Subcutaneous abdominal adipose tissue (tissue), 5 donors: ENCODE measurements around the gene PRR33.

Experiments used
- H3K27ac ChIP-seq: one replicate; pipeline ENCODE4 v1.7.0; 2013; ENCODE audit warnings: low read depth, mild to moderate bottlenecking, inconsistent platforms, low read length, moderate library complexity
- H3K27me3 ChIP-seq, 5 donors: one replicate each; pipeline ENCODE4 v1.7.0; 2013; ENCODE audit warnings: low read length in 5 of 5, inconsistent platforms in 1 of 5; ENCODE audit not compliant: control insufficient read depth in 5 of 5, insufficient read depth in 4 of 5
- H3K36me3 ChIP-seq, 5 donors: one replicate each; pipeline ENCODE4 v1.7.0; 2013; ENCODE audit warnings: low read length in 5 of 5; ENCODE audit not compliant: control insufficient read depth in 5 of 5, insufficient read depth in 5 of 5
- H3K4me1 ChIP-seq, 5 donors: one replicate each; pipeline ENCODE4 v1.7.0; 2013; ENCODE audit warnings: low read length in 5 of 5, mild to moderate bottlenecking in 3 of 5, moderate library complexity in 1 of 5; ENCODE audit not compliant: control insufficient read depth in 5 of 5, insufficient read depth in 5 of 5
- H3K4me3 ChIP-seq, 5 donors: one replicate each; pipeline ENCODE4 v1.7.0; 2013; ENCODE audit warnings: low read length in 5 of 5, low read depth in 1 of 5
- H3K9ac ChIP-seq, 5 donors: one replicate each; pipeline ENCODE4 v1.7.0; 2013; ENCODE audit warnings: low read length in 5 of 5, mild to moderate bottlenecking in 4 of 5, moderate library complexity in 3 of 5
- H3K9me3 ChIP-seq, 5 donors: one replicate each; pipeline ENCODE4 v1.7.0; 2013; ENCODE audit warnings: low read length in 5 of 5; ENCODE audit not compliant: control insufficient read depth in 5 of 5
- donor health status: healthy.
- donor health status: healthy.
- donor health status: healthy.
- donor health status: healthy.
- donor health status: healthy.

The PRR33 gene

DNA sequence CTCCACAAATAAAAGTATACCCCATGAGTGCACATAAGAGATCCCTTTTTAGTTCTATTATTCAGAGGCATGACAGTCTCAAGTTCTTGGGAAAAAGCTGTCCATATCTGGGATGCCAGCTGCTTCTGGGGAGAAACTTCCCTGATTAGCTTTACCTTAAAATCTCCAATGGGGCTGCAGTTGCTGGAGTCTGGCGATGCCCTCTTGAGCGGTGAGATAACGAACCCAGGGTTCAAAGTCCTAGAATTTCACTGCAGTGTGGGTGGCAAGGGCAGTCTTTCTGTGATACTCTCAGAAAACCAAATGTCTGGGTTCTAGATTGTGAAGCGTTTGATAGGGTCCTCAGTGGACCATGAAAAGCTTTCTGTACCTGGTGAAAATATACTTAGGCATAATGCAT lies 7.4 kb upstream of the PRR33 start:
- no peak overlapping the region for H3K9ac ChIP-seq
- no peaks in the 10 kb centered on the region for H3K36me3 ChIP-seq
- H3K4me1 ChIP-seq = peaks cover 0 to 9% (median 0%) of the 10 kb centered on the region in 5 donors
- H3K27ac ChIP-seq = no peak overlapping the region
- peaks cover 0 to under 1% (median 0%) of the 10 kb centered on the region in 5 donors for H3K9me3 ChIP-seq
- no peak overlapping the region for H3K4me3 ChIP-seq
- peaks cover 0 to 1% (median 0%) of the 10 kb centered on the region in 5 donors for H3K27me3 ChIP-seq

DNA sequence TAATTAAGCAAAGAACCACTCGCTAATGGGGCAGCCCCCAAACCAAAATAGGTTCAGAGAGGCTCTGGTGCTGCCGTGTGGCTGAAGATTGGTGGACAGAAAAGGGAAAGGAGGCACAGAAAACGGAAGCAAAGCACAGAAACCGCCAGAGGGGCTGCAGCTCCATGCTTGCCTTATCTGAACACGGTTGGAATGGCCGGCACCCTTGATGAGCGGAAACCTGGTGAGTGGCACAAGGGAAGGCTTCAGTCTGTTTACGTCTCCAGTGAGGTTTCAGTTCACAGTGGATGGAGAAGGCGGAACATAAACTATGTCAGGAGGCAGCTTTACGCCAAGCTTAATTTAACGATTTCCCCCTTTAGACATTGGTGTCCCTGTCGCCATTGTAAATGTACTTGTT lies 5.2 kb upstream of the PRR33 start:
- Histone ChIP-seq H3K36me3 (no peaks in the 10 kb centered on the region), H3K9me3 (peaks cover 0 to 4% (median 0%) of the 10 kb centered on the region in 5 donors), H3K4me3 (peak overlapping the region in 4 of 5 donors; percentile 12 to 42 (median 30)), H3K9ac (no peak overlapping the region), H3K27me3 (peaks cover 0 to 8% (median 0%) of the 10 kb centered on the region in 5 donors), H3K27ac (no peak overlapping the region), H3K4me1 (peaks cover 0 to 9% (median 0%) of the 10 kb centered on the region in 5 donors)

DNA sequence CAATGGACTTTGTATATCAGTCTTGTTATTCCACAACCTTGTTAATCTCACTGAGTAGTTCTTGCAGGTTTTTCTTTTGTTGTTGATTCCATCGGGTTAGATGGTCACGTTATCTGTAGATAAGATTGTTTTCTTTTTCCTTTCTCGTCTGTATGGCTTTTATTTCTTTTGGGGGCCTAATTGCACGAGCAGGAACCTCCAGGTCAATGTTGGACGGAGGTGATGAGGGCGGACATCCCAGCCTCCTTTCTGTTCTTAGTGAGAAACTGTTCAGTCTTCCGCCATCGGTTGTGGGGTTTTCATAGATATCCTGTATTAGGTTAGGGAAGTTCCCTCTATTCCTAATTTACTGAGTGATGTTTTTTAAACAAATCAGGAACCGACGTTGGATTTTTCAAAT lies 4.8 kb upstream of the PRR33 start:
- H3K4me1 ChIP-seq = peaks cover 0 to 9% (median 2%) of the 10 kb centered on the region in 5 donors
- no peaks in the 10 kb centered on the region for H3K36me3 ChIP-seq
- no peak overlapping the region for H3K27ac ChIP-seq
- H3K9me3 ChIP-seq = peaks cover 0 to 4% (median 0%) of the 10 kb centered on the region in 5 donors
- no peak overlapping the region for H3K9ac ChIP-seq
- H3K4me3 ChIP-seq = no peak overlapping the region
- H3K27me3 ChIP-seq = peaks cover 0 to 8% (median 1%) of the 10 kb centered on the region in 5 donors

DNA sequence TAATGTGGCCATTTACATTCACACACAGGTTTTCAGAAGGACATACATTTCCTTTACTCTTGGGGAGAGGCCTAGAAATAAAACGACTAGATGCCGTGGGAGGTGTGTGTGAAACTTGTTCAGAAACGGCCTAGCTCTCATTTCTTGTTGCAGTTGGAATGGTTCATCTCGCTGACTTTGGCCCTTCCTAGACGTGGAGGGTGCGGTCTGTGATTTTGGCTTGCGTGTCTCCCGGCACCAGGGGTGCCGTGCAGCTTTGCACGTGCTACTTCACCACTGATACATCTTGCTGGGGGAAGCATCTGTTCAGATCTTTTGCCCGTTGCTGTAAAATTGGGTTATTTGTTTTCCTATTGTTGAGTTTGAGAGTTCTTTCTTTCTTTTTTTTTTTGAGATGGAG lies 3.1 kb upstream of the PRR33 start:
- Histone ChIP-seq H3K9ac (no peak overlapping the region), H3K27ac (no peak overlapping the region), H3K36me3 (no peaks in the 10 kb centered on the region)

DNA sequence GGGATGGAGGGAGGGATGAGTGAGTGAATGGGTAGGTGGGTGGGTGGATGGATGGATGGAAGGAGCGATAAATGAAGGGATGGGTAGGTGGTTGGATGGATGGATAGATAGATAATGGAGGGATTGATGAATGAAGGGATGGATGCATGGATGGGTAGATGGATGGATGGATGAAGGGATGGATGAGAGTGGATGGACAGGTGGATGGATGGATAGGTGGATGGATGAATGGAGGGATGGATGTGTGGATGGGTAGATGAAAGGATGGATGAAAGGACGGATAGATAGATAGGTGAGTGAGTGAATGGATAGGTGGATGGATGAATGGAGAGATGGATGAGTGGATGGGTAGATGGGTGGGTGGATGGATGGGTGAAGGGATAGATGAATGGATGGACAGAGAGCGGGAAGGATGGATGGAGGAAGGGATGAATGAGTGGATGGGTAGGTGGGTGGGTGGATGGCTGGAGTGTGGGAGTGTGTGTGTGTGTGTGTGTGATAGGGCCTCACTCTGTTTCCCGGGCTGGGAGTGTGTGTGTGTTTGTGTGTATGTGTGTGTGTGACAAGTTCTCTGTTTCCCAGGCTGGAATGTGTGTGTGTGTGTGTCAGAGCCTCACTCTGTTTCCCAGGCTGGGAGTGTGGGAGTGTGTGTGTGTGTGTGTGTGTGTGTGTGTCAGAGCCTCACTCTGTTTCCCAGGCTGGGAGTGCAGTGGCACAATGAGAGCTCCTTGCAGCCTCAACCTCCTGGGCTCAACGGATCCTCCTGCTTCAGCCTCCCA lies 2.1 kb upstream of the PRR33 start:
- peaks cover 0 to 4% (median 0%) of the 10 kb centered on the region in 5 donors for H3K9me3 ChIP-seq
- H3K4me1 ChIP-seq = peaks cover 0 to 7% (median 4%) of the 10 kb centered on the region in 5 donors
- H3K9ac ChIP-seq = peak overlapping the region in 1 of 5 donors; percentile 99
- H3K4me3 ChIP-seq = no peak overlapping the region
- peaks cover 2 to 17% (median 5%) of the 10 kb centered on the region in 5 donors for H3K27me3 ChIP-seq
- H3K27ac ChIP-seq = no peak overlapping the region
- H3K36me3 ChIP-seq = peaks cover 0 to 5% (median under 1%) of the 10 kb centered on the region in 5 donors

More for the DNA sequence above, 3.1 kb upstream of the PRR33 start:
- Histone ChIP-seq H3K4me1 (peaks cover 0 to 12% (median 3%) of the 10 kb centered on the region in 5 donors), H3K9me3 (peaks cover 0 to 4% (median 0%) of the 10 kb centered on the region in 5 donors), H3K4me3 (no peak overlapping the region), H3K27me3 (peaks cover 2 to 17% (median 3%) of the 10 kb centered on the region in 5 donors)

DNA sequence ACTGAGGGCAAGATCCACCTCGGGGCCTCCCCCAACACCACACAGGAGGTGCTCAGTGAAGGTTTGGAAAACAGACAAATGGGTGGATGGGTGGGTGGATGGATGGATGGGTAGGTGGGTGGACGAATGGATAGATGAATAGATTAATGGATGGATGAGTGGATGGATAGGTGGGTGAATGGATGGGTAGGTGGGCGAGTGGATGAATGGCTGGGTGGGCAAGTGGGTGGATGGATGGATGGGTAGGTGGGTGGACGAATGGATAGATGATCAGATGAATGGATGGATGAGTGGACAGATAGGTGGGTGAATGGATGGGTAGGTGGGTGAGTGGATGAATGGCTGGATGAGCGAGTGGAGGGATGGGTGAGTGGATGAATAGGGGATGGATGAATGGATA lies 863 bp upstream of the PRR33 start:
- no peak overlapping the region for H3K27ac ChIP-seq
- peaks cover 0 to 19% (median 11%) of the 10 kb centered on the region in 5 donors for H3K4me1 ChIP-seq

DNA sequence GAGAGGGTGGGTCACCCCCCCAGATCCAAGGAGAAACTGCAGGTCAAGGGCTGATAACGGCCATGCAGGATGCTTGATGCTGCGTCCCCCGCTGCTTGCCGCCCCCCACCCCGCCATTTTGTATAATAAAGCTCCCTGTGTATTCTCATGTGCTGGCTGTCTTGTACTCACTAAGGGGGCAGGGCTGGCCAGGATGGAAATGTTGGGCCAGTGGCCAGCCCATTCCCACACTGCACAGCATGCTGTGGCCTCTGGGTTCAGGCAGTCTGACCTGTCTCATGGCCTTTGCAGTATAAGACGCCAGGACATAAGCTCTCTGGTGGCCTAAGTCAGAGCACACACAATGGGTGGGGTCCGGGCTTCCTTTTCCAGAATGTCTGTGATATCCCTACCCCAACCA lies 421 bp upstream of the PRR33 start:
- H3K9ac ChIP-seq = no peak overlapping the region
- H3K36me3 ChIP-seq = peaks cover 0 to 21% (median 17%) of the 10 kb centered on the region in 5 donors
- peaks cover 2 to 17% (median 8%) of the 10 kb centered on the region in 5 donors for H3K27me3 ChIP-seq
- H3K9me3 ChIP-seq = peaks cover 0 to 4% (median 0%) of the 10 kb centered on the region in 5 donors
- H3K27ac ChIP-seq = no peak overlapping the region
- no peak overlapping the region for H3K4me3 ChIP-seq
- H3K4me1 ChIP-seq = peaks cover 0 to 19% (median 11%) of the 10 kb centered on the region in 5 donors

More for the DNA sequence above, 863 bp upstream of the PRR33 start:
- no peak overlapping the region for H3K9ac ChIP-seq
- no peak overlapping the region for H3K4me3 ChIP-seq
- H3K27me3 ChIP-seq = peaks cover 2 to 17% (median 8%) of the 10 kb centered on the region in 5 donors
- peaks cover 0 to 16% (median 13%) of the 10 kb centered on the region in 5 donors for H3K36me3 ChIP-seq
- H3K9me3 ChIP-seq = peaks cover 0 to 4% (median 0%) of the 10 kb centered on the region in 5 donors

DNA sequence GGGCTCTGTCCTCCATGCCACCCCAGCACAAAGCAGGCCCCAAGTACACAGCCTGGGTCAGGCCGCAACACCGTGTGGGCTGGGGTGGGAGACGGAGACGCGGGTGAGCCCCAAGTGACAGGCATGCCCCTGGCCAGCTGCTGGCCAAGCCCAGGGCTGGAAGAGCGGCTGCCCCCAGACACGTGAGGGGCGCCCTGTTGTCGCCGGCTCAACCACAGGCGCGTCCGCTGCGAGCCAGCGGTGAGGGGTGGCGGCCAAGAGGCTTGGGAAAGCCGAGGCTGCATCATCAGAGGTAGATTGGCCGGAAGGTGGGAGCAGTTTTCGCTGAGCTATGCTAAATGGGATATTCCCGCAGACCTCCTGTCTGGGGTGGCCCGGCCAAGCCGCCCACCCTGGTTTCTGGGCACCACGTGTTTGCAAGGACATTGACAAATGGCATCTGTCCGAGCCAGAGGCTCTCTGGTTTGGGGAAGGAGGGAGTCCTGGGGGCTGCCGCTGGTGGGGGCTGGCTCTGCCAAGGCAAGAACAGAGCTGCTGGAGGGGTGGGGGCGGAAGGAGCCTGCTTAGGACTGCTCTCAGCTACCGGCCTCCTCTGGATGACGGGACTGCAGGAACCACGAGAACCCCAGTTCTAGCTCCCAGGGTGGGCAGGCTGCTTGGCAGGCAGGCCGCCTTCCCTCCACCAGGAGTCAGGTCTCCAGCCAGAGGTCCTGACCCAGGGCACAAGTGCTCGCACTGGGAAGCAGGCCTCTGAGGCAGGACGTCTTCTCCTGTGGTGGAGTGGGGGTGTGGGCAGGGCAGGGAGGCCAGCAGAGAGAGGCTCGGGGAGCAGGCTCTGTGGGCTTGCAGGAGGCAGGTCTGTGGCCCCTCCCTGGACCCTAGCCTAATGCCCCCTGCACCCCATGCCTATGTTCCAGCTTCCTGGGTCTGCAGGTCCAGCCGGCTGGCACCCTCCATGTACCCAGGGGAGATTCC lies 552 bp downstream of the PRR33 start:
- H3K27me3 ChIP-seq = peaks cover 2 to 17% (median 8%) of the 10 kb centered on the region in 5 donors
- H3K4me1 ChIP-seq = peaks cover 0 to 19% (median 11%) of the 10 kb centered on the region in 5 donors
- no peak overlapping the region for H3K27ac ChIP-seq
- no peak overlapping the region for H3K4me3 ChIP-seq
- no peak overlapping the region for H3K9ac ChIP-seq
- peaks cover 0 to 31% (median 21%) of the 10 kb centered on the region in 5 donors for H3K36me3 ChIP-seq
- peaks cover 0 to 4% (median 0%) of the 10 kb centered on the region in 5 donors for H3K9me3 ChIP-seq

DNA sequence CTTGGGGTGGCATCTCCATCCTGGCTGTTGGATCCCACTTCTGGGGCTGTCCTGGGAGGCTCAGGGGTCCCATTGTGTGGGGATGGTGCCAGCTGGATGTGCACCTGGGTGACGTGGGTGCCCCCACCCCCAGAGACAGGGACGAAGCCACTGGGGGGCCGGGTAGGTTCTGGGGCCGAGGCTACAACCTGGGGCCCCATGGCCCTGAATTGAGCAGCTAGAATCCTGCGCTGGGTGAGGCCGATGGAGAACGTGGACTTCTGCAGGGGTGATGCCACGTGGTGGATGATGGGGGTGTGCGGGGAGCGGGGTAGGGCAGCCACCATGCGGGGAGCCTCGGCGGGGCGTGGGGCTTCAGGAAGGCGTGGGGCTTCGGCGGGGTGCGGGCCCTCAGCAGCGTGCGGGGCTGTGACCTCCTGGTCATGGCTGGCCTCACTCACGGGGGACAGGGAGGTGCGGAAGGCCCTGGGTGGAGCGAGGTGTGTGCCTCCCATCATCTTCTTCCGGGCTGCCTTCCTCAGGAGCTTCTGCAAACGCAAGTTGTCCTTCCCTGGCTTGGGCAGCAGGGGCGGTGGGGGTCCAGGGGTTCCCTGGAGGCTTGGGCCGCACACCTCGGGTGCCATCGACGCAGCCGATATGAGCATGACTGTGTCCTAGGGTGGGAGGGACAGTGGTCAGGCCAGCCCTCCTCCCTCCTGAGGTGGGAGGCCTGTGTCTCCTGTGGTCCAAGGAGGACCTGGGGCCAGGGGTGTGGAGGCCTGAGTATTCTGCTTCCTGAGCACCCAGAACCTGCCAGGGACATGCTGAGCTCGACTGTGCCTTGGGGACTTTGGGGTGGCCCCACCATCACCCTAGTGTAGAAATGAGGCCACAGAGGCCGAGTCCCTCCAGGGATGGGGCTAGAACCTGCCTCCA lies 1.5 kb downstream of the PRR33 start:
- Histone ChIP-seq H3K27ac (no peak overlapping the region), H3K9ac (no peak overlapping the region), H3K9me3 (peaks cover 0 to 4% (median 0%) of the 10 kb centered on the region in 5 donors), H3K36me3 (peaks cover 5 to 40% (median 30%) of the 10 kb centered on the region in 5 donors), H3K4me1 (peaks cover 0 to 19% (median 11%) of the 10 kb centered on the region in 5 donors), H3K27me3 (peaks cover 2 to 17% (median 8%) of the 10 kb centered on the region in 5 donors), H3K4me3 (no peak overlapping the region)
